SK-N-MC (cell line): ENCODE data around the gene MYO18A.

ENCODE experiments used
- DNase-seq: peaks from one replicate; pipeline ENCODE4 v3.0.0-alpha.2; 2011; ENCODE audit warnings: low read depth, low spot score
- H3K27ac ChIP-seq: fragments of 200-600 bp; sonication (generic); 2 replicates; pipeline ENCODE4 v1.5.1; 2016; ENCODE audit warnings: mixed run types
- H3K36me3 ChIP-seq: fragments of 200-600 bp; sonication (generic); 2 replicates; pipeline ENCODE4 v1.6.1; 2017; ENCODE audit warnings: antibody characterized with exemption, low read length, mixed read lengths; ENCODE audit not compliant: insufficient read depth
- H3K4me3 ChIP-seq: fragments of 200-600 bp; sonication (generic); 2 replicates; pipeline ENCODE4 v1.5.1; 2016
- H3K9ac ChIP-seq: fragments of 200-600 bp; sonication (generic); 2 replicates; pipeline ENCODE4 v1.8.0; 2017; ENCODE audit warnings: mixed run types, mixed read lengths; ENCODE audit not compliant: insufficient read length
- H3K9me3 ChIP-seq: fragments of 200-600 bp; sonication (generic); 2 replicates; pipeline ENCODE4 v1.6.1; 2017; ENCODE audit warnings: low read depth, mild to moderate bottlenecking, antibody characterized with exemption, low read length, moderate library complexity, mixed read lengths
- EZH2 ChIP-seq: fragments of 200-600 bp; sonication (generic); IDR thresholded peaks from one replicate; pipeline ENCODE4 v1.6.1; 2017; ENCODE audit warnings: antibody characterized with exemption
- FOXP2 ChIP-seq: optimal IDR thresholded peaks from 2 replicates; pipeline ENCODE3; 2011; ENCODE audit warnings: mild to moderate bottlenecking, moderate library complexity; ENCODE audit not compliant: insufficient read depth; ENCODE audit errors: extremely low read length, control extremely low read depth
- POLR2AphosphoS5 ChIP-seq: IDR thresholded peaks from 2 replicates; pipeline ENCODE4 v1.6.1; 2012; ENCODE audit warnings: mild to moderate bottlenecking, low read depth, low read length, borderline replicate concordance

Gene MYO18A

GRCh38 chr17:29131814-29132682 lies 48.1 kb downstream of the MYO18A start:
- H3K9ac ChIP-seq, result no peak overlapping the region
- no peak overlapping the region for H3K4me3 ChIP-seq
- no peaks in the 10 kb centered on the region for H3K36me3 ChIP-seq
- no peak overlapping the region for H3K27ac ChIP-seq
- no peak for TF ChIP-seq EZH2
- TF ChIP-seq FOXP2, result no peak
- TF ChIP-seq POLR2AphosphoS5, result no peak
- no peaks in the 10 kb centered on the region for H3K9me3 ChIP-seq
- DNase-seq, result no peak

GRCh38 chr17:29129731-29130130 lies 50.5 kb downstream of the MYO18A start:
- Histone ChIP-seq H3K27ac (no peak overlapping the region), H3K36me3 (no peaks in the 10 kb centered on the region), H3K9ac (no peak overlapping the region), H3K9me3 (no peaks in the 10 kb centered on the region), H3K4me3 (no peak overlapping the region)
- no peak for DNase-seq
- TF ChIP-seq EZH2, result no peak
- no peak for TF ChIP-seq FOXP2
- TF ChIP-seq POLR2AphosphoS5, result no peak

GRCh38 chr17:29127840-29128239 lies 52.4 kb downstream of the MYO18A start:
- TF ChIP-seq EZH2, result no peak
- TF ChIP-seq POLR2AphosphoS5, result no peak
- TF ChIP-seq FOXP2, result no peak
- Histone ChIP-seq H3K9me3 (no peaks in the 10 kb centered on the region), H3K27ac (no peak overlapping the region), H3K36me3 (no peaks in the 10 kb centered on the region), H3K4me3 (no peak overlapping the region), H3K9ac (no peak overlapping the region)
- DNase-seq, result no peak

- Histone ChIP-seq H3K9ac (no peak overlapping the region), H3K27ac (no peak overlapping the region), H3K9me3 (no peaks in the 10 kb centered on the region), H3K4me3 (no peak overlapping the region), H3K36me3 (no peaks in the 10 kb centered on the region)
- no peak for DNase-seq
- no peak for TF ChIP-seq EZH2
- TF ChIP-seq POLR2AphosphoS5, result no peak
- no peak for TF ChIP-seq FOXP2
These were observed 53.8 kb downstream of the MYO18A start for GRCh38 chr17:29126268-29126930.

GRCh38 chr17:29125651-29126050 lies 54.5 kb downstream of the MYO18A start:
- no peaks in the 10 kb centered on the region for H3K36me3 ChIP-seq
- DNase-seq, result no peak
- no peak overlapping the region for H3K4me3 ChIP-seq
- no peaks in the 10 kb centered on the region for H3K9me3 ChIP-seq
- H3K9ac ChIP-seq, result no peak overlapping the region
- TF ChIP-seq FOXP2 (no peak), POLR2AphosphoS5 (no peak), EZH2 (no peak)
- no peak overlapping the region for H3K27ac ChIP-seq

- Histone ChIP-seq H3K4me3 (no peak overlapping the region), H3K27ac (no peak overlapping the region), H3K9ac (no peak overlapping the region), H3K36me3 (no peaks in the 10 kb centered on the region), H3K9me3 (no peaks in the 10 kb centered on the region)
- no peak for TF ChIP-seq POLR2AphosphoS5
- TF ChIP-seq EZH2, result no peak
- TF ChIP-seq FOXP2, result no peak
- no peak for DNase-seq
These were observed 55.3 kb downstream of the MYO18A start for GRCh38 chr17:29124925-29125273.

- DNase-seq, result peak; percentile 20
- H3K9ac ChIP-seq, result no peak overlapping the region
- H3K4me3 ChIP-seq, result no peak overlapping the region
- no peak overlapping the region for H3K27ac ChIP-seq
- no peaks in the 10 kb centered on the region for H3K36me3 ChIP-seq
- TF ChIP-seq EZH2 (no peak), FOXP2 (no peak), POLR2AphosphoS5 (no peak)
- no peaks in the 10 kb centered on the region for H3K9me3 ChIP-seq
These were observed 55.9 kb downstream of the MYO18A start for GRCh38 chr17:29124135-29124924.

- Histone ChIP-seq H3K9me3 (no peaks in the 10 kb centered on the region), H3K4me3 (no peak overlapping the region), H3K27ac (no peak overlapping the region), H3K36me3 (no peaks in the 10 kb centered on the region), H3K9ac (no peak overlapping the region)
- no peak for TF ChIP-seq FOXP2
- no peak for DNase-seq
These were observed 57.1 kb downstream of the MYO18A start for GRCh38 chr17:29123111-29123510.
